Type B pancreatic cell (in vitro differentiated cells): Measurements from ENCODE around the gene C1orf116. TPM values are rescaled to one million over a fixed set of nuclear protein-coding genes. Genes with fewer than 3 reads are reported as not detected.

Experiments
- DNase-seq: peaks from one replicate; pipeline ENCODE4 v3.0.0; 2021; ENCODE audit warnings: mixed read lengths; ENCODE audit not compliant: unreplicated experiment; ENCODE audit errors: extremely low spot score
- H3K27ac Mint-ChIP-seq: 2 replicates; pipeline ENCODE4 v1.8.0; 2021; ENCODE audit warnings: mild to moderate bottlenecking, mixed read lengths
- H3K27me3 Mint-ChIP-seq: 2 replicates; pipeline ENCODE4 v1.8.0; 2021; ENCODE audit warnings: mixed read lengths
- H3K36me3 Mint-ChIP-seq: 2 replicates; pipeline ENCODE4 v1.8.0; 2021; ENCODE audit warnings: mixed read lengths
- H3K4me1 Mint-ChIP-seq: one replicate; pipeline ENCODE4 v1.8.0; 2021; ENCODE audit warnings: mixed read lengths; ENCODE audit not compliant: unreplicated experiment
- H3K4me3 Mint-ChIP-seq: 2 replicates; pipeline ENCODE4 v1.8.0; 2021; ENCODE audit warnings: mild to moderate bottlenecking, mixed read lengths
- H3K9me3 Mint-ChIP-seq: 2 replicates; pipeline ENCODE4 v1.8.0; 2021; ENCODE audit warnings: mixed read lengths
- CTCF ChIP-seq: fragments of 200-600 bp; sonication (generic); conservative IDR thresholded peaks from 2 replicates; pipeline ENCODE4 v1.5.0; 2021; ENCODE audit warnings: antibody characterized with exemption, mild to moderate bottlenecking
- total RNA-seq: library from RNA; stranded (reverse); gene quantifications from 2 replicates; pipeline ENCODE4 v1.2.1, GENCODE V29; 2021; ENCODE audit warnings: low replicate concordance

Gene C1orf116
- total RNA-seq, 1 donor from 2014 or later, result 50.4 TPM

- H3K27ac Mint-ChIP-seq, result no peak overlapping the region
- no peak for DNase-seq
- H3K36me3 Mint-ChIP-seq, result peaks cover 36% of the 10 kb centered on the region
- TF ChIP-seq CTCF, result no peak
- no peaks in the 10 kb centered on the region for H3K27me3 Mint-ChIP-seq
- H3K9me3 Mint-ChIP-seq, result no peaks in the 10 kb centered on the region
- peaks cover 5% of the 10 kb centered on the region for H3K4me1 Mint-ChIP-seq
- no peak overlapping the region for H3K4me3 Mint-ChIP-seq
Observed at GRCh38 chr1:207067185-207067584, 34.6 kb upstream of the C1orf116 start.

GRCh38 chr1:207064561-207064960, 32.0 kb upstream of the C1orf116 start:
- DNase-seq, result no peak
- Mint-ChIP-seq H3K9me3 (no peaks in the 10 kb centered on the region), H3K4me1 (peaks cover 5% of the 10 kb centered on the region), H3K27ac (no peak overlapping the region), H3K27me3 (no peaks in the 10 kb centered on the region), H3K4me3 (no peak overlapping the region), H3K36me3 (peaks cover 31% of the 10 kb centered on the region)
- no peak for TF ChIP-seq CTCF

- no peak overlapping the region for H3K4me3 Mint-ChIP-seq
- TF ChIP-seq CTCF, result no peak
- no peaks in the 10 kb centered on the region for H3K27me3 Mint-ChIP-seq
- peaks cover 23% of the 10 kb centered on the region for H3K36me3 Mint-ChIP-seq
- DNase-seq, result no peak
- H3K4me1 Mint-ChIP-seq, result peaks cover 5% of the 10 kb centered on the region
- H3K9me3 Mint-ChIP-seq, result no peaks in the 10 kb centered on the region
- no peak overlapping the region for H3K27ac Mint-ChIP-seq
Observed at GRCh38 chr1:207063014-207063413, 30.5 kb upstream of the C1orf116 start.

GRCh38 chr1:207062058-207062457, 29.5 kb upstream of the C1orf116 start:
- Mint-ChIP-seq H3K27ac (no peak overlapping the region), H3K9me3 (no peaks in the 10 kb centered on the region), H3K4me1 (peaks cover under 1% of the 10 kb centered on the region), H3K27me3 (no peaks in the 10 kb centered on the region), H3K36me3 (peaks cover 18% of the 10 kb centered on the region), H3K4me3 (no peak overlapping the region)
- TF ChIP-seq CTCF, result no peak
- DNase-seq, result no peak

GRCh38 chr1:207060596-207060995, 28.0 kb upstream of the C1orf116 start:
- Mint-ChIP-seq H3K36me3 (peaks cover 16% of the 10 kb centered on the region), H3K27ac (no peak overlapping the region), H3K4me1 (no peaks in the 10 kb centered on the region), H3K27me3 (no peaks in the 10 kb centered on the region), H3K4me3 (no peak overlapping the region), H3K9me3 (no peaks in the 10 kb centered on the region)
- no peak for DNase-seq
- TF ChIP-seq CTCF, result no peak

- H3K36me3 Mint-ChIP-seq, result peaks cover 16% of the 10 kb centered on the region
- no peak overlapping the region for H3K4me3 Mint-ChIP-seq
- no peaks in the 10 kb centered on the region for H3K27me3 Mint-ChIP-seq
- TF ChIP-seq CTCF, result no peak
- DNase-seq, result no peak
- no peak overlapping the region for H3K27ac Mint-ChIP-seq
- no peaks in the 10 kb centered on the region for H3K9me3 Mint-ChIP-seq
- no peaks in the 10 kb centered on the region for H3K4me1 Mint-ChIP-seq
Observed at GRCh38 chr1:207059881-207060280, 27.3 kb upstream of the C1orf116 start.
